Stimulated activated CD8-positive, alpha-beta memory T cell treated with anti-CD3 and anti-CD28 coated beads, Interleukin-2, amount 100 ng/mL, for 1 hour (primary cell): ENCODE results near the gene TKT.
A peak's percentile ranks its signal among the peaks of the same experiment; 100 is the strongest.

Experiments
- DNase-seq, 2 donors: peaks; one replicate each; pipeline ENCODE4 v3.0.0-alpha.2; 2020; ENCODE audit warnings: low read depth in 2 of 2

TKT gene

DNA sequence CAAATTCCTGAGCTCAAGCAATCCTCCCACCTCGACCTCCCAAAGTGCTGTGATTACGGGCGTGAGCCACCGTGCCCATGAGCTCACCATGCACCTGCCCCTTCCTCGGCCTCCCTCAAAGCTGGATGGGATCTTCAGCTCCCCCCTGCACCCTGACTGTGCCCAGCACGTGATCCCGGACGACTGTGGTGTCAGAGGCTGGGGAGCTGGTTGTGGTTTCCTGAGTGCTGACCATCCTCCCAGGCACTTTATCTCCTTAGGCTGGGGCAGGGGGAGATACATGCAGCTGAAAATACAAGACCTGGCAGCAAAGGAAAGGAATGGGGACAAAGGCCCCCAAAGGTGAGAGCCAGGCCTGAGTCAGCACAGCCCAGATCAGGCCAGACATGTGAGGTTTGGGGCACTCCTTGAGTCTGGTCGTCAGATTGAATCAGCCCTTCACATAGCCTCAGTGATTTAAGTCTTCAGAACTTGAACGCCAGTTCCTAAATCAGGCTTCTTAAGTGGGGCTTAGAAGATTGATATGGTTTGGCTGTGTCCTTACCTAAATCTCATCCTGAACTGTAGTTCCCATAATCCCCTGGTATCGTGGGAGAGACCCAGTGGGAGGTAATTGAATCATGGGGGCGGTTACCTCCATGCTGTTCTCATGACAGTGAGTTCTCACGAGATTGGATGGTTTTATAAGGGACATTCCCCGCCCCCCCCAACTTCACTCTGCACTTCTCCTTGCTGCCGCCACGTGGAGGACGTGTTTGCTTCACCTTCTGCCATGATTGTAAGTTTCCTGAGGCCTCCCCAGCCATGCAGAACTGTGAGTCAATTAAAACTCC, 59.0 kb downstream of the TKT start:
- no peak for DNase-seq

GRCh38 chr3:53195602-53196574, 59.9 kb downstream of the TKT start:
- peak; percentile 13 to 21 for DNase-seq

DNA sequence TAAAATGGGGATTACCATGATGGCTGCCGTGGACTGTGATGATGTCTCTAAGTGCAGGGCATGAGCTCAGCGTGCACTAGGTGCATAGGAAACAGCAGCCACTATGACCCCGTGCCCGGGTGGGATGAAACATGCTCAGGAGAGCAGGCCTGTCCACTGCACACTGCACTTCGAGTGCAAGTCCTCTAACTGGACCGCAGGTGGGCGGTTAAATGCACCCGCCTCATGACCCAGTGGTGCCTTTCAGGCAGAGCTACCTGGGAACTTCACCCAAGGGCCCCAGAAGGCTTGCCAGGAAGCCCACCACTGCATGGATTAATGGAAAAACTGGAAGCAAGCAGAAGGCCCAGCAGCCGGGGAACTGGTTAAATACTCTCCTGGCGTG, 60.8 kb downstream of the TKT start:
- no peak for DNase-seq

GRCh38 chr3:53194210-53195065, 61.4 kb downstream of the TKT start:
- DNase-seq, result no peak

DNA sequence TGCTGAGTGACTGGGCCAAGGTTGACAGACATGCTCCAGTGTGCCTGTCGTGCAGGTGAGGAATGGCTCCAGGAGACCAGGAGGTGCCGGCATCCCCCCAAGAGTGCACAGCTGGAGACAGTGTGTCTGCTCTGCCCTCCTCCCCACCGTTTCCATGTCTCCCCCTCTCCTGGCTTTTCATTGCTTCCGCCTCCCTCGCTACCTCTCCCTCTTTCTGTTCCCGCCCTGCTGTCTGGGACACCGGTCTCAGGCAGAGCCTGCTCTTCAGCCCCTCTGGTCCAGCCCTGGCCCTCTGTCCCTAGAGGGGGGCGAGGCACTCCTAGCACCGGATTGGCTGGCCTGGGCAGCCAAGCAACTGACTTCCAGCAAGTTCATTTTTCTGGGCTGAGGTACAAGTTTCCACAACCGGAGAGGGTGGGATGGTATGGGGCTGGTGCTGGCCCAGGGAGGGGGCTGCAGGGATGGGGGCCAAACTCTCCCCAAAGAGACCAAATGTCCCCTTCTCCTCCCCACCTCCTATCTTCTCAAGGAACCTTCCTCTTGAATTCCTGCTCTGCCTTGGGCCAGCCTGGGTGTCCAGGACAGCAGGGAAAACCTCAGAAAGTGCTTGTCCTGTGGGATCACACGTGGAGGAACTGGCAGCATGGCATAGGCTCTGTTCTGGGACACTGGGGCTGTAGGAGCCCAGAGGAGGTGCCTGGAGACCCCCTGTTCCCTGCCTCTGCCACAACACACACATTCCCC, 62.2 kb downstream of the TKT start:
- DNase-seq, result no peak

GRCh38 chr3:53192608-53193007, 63.2 kb downstream of the TKT start:
- DNase-seq, result no peak

- no peak for DNase-seq
These were observed 63.9 kb downstream of the TKT start for GRCh38 chr3:53191836-53192480.

DNA sequence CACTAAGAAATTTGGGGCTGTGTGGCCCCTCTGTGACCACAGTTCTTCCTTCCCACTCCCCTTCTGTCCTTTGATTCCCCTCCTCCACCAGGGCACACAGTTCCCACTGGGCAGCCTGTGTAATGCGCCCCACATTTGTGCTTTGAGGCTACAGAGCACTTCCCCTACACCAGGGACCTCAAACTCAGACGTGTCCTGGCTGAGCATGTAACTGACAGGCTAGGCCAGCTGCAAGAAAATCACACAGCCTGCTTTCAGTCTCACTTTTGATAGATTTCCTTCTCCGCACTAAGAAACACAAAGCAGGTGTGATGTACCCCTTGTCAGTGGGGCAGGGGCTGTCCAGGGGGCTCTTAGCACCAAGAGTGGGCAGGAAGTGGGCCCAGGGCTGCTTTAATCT, 65.2 kb downstream of the TKT start:
- no peak for DNase-seq

DNA sequence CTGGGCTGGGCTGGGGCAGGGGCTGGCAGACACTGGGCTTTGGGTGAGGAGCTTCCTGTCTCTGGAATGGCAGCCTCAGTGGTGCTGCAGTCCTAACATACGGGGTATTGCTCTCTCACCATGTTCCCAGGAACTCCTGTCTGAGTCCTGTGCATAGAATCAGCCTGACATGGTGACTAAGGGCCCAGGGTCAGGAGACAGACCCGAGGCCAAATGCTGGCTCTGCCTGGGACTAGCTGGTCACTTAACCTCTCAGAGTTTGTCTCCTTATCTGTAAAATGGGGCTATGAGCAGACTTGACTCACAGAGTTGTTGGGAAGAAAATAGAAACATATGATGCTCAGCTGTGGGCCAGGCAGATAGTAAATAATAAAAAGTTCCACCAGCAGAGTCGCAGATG, 66.5 kb downstream of the TKT start:
- no peak for DNase-seq

- no peak for DNase-seq
These were observed 67.1 kb downstream of the TKT start for GRCh38 chr3:53188720-53189119.

DNA sequence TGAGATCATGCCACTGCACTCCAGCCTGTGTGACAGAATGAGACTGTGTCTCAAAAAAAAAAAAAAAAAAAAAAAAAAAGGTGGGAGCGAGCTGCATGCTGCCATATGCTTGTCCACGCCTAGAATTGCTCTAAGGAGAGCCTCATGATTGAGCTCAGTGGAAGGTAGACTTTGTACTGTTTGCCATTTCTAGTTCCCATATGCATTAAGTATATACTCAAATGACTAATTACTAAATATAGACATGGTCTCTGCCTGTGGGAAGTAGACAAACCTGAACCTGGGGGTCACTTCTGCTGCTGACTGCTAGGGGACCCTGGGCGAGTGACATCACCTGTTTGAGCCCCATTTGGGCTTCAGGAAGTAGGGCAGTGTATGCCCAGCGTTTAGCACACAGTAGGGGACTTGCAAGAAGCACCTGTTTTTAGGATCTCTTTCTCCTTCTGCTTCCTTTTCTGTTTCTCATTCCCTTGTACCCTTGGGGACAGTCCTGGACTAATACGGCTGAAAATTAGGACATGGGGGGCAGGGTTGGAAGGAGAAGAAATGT, 67.6 kb downstream of the TKT start:
- DNase-seq, result no peak

- no peak for DNase-seq
These were observed 68.4 kb downstream of the TKT start for GRCh38 chr3:53187430-53187829.

DNA sequence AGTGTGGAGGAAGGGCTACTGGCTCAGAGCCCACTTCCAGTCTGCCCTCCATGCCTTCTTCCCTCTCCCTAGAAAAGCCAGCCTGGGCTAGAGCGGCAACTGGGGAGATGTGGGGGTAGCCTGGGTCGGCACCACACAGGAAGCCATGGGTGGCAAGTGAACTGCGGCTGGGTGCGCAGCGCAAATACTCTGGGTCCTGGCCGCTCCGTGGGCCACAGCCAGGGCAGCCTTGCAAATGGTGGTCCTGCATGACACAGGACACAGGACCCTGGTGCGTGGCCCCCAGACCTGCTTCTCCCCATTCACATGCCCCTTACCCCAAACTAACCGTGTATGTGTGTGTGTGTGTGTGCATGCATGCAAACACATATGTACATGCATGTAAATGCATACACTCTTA, 69.1 kb downstream of the TKT start:
- no peak for DNase-seq

GRCh38 chr3:53185761-53186465, 69.9 kb downstream of the TKT start:
- no peak for DNase-seq

DNA sequence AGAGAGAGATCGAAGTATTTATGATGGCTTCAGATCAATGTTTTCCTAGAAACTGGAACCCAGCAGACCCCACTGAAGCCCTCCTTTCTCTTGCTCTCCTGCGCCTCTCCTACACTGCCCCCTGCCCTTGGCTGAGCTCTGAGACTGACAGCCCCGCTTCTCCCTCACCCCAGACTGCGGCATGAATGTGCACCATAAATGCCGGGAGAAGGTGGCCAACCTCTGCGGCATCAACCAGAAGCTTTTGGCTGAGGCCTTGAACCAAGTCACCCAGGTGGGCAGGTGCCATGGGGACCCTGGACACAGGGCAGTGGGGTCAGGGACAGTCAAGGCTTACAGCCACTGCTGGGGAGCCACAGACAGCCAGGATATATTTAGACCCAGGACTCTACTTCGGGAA, 71.1 kb downstream of the TKT start:
- DNase-seq, result no peak

DNA sequence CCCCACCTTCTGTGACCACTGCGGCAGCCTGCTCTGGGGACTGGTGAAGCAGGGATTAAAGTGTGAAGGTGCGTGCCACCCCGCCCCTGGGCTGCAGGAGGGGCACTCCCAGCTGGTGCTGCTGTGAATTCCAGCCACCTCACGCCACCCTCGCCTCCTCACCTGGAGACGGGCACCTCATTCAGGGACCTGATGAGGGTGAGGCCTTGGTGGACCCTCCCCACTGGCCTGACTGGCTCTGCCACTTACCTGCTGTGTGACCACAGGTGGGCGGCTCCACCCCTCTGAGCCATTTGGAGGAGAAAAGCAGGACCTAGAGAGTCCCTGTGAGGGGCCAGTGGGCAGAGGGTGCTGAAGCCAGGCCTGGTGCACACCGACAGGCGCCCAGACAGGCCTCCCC, 72.3 kb downstream of the TKT start:
- no peak for DNase-seq

GRCh38 chr3:53182764-53183355, 73.0 kb downstream of the TKT start:
- no peak for DNase-seq

DNA sequence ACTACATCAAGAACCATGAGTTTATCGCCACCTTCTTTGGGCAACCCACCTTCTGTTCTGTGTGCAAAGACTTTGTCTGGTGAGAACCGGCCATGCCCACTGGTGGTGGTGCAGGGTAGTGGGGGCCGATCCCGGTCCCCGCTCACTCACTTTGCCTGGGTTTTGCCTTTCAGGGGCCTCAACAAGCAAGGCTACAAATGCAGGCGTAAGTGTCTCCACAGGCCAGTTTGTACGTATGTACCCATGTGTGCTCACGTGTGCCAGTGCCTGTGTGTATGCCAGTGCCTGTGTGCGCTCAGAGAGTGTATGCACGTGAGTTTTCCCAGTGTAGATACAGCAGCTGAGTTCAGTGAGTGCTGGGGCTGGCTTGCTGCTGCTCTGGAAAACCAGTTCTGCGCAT, 74.3 kb downstream of the TKT start:
- no peak for DNase-seq

GRCh38 chr3:53181024-53181371, 74.8 kb downstream of the TKT start:
- DNase-seq, result no peak
